ENCODE measurements around the gene SLC23A2.

GRCh38 chr20:4875578-4876067 lies 125.7 kb downstream of the SLC23A2 start:
- TF ChIP-seq CTCF (IDR thresholded peaks at IDR 0.05; ENCODE audit: low read depth, low read length) (no peak), POLR2A (IDR thresholded peaks at IDR 0.05; ENCODE audit: extremely low read depth, insufficient read length) (no peak)

All from NB4 (cell line).